Activated CD4-positive, CD25-positive, alpha-beta regulatory T cell treated with anti-CD3 and anti-CD28 coated beads, Interleukin-2, amount 50 U/mL, for 16 hours (primary cell): ENCODE measurements around the gene FOSL1.
"Not testable (repeated sequence)": the region's sequence is repeated elsewhere in the genome, so short reads cannot be mapped to it uniquely, and the experiment has no call there.

Experiments
- DNase-seq: peaks from one replicate; pipeline ENCODE4 v3.0.0-alpha.2; 2020; ENCODE audit warnings: low read depth, low spot score

Gene FOSL1

GRCh38 chr11:65852508-65853245 lies 47.5 kb downstream of the FOSL1 start:
- no peak for DNase-seq

DNA sequence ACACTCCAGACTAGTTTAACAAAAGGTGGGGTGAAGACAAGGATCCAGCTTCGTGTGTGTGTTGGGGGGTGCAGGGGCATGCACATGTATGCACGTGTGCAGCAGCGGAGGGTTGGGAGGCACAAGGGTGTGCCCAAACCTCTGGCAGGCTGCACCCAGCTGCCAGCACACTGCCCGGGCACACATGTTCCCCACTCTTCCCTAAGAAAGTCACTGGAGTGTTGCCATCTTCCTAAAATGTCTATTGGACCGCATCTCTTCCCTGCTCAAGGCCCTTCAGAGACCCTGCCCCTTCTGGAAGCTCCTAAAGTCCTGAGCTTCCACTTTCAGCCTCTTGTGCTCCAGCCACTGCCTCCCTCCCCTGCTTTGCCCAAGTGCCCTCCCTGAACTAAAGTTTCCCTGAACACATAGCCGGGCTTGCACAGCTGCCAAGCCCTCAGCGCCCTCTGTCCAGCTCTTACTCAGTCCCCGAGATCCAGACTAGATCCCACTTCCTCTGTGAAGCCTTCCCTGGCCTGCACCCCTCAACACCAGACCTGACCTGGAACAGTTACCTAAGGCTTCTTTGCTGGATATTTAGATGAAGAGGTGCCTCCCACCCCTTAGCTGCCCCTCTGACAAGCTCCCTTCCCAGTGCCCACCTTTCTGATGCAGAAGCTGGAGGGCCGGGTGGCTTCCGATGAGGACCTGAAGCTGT lies 48.2 kb downstream of the FOSL1 start:
- no peak for DNase-seq

DNA sequence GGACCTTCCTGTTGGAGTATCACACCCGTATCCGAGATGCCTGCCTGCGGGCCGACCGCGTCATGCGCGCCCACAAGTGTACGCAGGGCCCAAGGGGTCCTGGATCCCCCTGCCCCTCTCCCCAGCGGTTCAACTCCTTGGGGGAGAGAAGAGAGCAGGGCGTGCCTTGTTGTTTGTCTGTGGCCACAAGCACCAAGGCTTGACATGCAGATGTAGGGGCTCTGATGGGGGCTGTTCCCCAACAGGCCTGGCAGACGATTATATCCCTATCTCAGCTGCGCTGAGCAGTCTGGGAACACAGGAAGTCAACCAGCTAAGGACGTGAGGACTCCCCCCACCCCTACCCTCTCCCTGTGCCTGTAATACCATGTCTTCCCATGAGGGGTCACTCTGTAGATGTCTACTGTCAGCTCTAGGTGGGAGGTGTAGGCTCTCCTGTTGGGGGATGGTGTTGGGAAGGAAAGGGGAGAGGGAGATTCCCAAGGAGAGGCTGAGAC lies 49.1 kb downstream of the FOSL1 start:
- DNase-seq, result no peak

GRCh38 chr11:65850217-65851082 lies 49.7 kb downstream of the FOSL1 start:
- DNase-seq, result no peak

- no peak for DNase-seq
Observed at GRCh38 chr11:65849771-65850216, 50.4 kb downstream of the FOSL1 start.

GRCh38 chr11:65849366-65849765 lies 50.8 kb downstream of the FOSL1 start:
- DNase-seq, result no peak

DNA sequence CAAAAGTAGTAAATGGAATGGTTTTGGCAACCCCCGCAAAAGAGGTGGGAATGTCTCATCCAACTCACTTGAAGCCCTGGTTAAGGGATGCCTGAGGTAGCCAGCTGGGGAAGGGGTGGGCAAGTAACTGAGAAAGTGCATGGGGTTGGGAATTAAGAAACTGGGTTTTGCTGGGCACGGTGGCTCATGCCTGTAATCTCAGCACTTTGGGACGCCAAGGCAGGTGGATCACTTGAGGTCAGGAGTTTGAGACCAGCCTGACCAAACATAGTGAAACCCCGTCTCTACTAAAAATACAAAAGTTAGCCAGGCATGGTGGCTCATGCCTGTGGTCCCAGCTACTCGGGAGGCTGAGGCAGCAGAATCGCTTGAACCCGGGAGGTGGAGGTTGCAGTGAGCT lies 51.5 kb downstream of the FOSL1 start:
- not testable (repeated sequence) for DNase-seq

- no peak for DNase-seq
Observed at GRCh38 chr11:65847746-65848145, 52.4 kb downstream of the FOSL1 start.

DNA sequence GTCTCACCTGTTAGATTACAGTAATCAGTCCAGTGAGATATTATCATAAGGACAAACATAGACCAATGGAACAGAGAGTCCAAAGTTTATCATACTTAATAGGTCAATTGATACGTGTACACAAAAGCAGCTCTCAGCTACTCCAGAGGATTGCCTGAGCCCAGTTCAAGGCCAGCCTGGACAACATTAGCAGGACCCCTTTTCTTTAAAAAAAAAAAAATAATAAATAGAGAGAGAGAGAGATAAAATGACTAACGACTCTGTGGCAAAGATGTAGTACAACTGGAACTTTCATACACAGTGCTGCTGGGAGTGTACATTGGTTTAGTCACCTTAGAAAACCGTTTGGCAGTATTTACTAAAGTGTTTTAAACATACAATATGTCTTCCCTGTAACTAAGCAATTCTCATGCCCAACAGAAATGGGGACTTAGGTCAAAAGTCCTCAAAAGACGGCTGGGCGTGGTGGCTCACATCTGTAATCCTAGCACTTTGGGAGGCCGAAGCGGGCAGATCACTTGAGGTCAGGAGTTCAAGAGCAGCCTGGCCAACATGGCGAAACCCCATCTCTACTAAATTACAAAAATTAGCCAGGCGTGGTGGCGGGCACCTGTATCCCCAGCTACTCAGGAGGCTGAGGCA lies 55.8 kb downstream of the FOSL1 start:
- no peak for DNase-seq

DNA sequence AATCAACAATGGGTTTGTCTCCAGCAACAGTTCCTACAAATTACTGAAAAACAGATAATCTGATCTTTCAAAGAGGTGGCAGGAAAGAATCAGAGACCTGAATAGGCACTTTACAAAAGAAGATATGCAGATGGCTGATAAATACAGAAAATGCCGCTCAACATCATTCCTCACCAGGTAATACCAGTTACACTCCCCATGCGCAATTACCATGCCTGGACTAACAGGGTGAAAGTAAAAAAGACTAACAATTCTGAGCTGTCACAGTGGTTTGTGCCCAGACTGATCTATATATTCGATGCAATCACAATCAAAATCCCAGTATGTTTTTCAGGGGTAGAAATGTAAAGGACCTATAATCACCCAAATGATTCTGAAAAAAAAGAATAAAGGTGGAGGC lies 56.4 kb downstream of the FOSL1 start:
- no peak for DNase-seq

GRCh38 chr11:65842144-65842543 lies 58.0 kb downstream of the FOSL1 start:
- no peak for DNase-seq
